Tongue (tissue), 2 donors: ENCODE data around the gene RANBP17. TPM values are rescaled to one million over a fixed set of nuclear protein-coding genes. Genes with fewer than 3 reads are reported as not detected.
"Not testable (repeated sequence)": the region's sequence is repeated elsewhere in the genome, so short reads cannot be mapped to it uniquely, and the experiment has no call there.

Source experiments
- DNase-seq: peaks from one replicate; pipeline ENCODE4 v3.0.0-alpha.2; 2015
- total RNA-seq: library from RNA; depleted of rRNA; stranded (reverse); fragments of >200 nt; gene quantifications from one replicate; pipeline ENCODE4 v1.2.3, GENCODE V29; 2014

RANBP17 gene
- total RNA-seq, result 27.9 TPM

DNA sequence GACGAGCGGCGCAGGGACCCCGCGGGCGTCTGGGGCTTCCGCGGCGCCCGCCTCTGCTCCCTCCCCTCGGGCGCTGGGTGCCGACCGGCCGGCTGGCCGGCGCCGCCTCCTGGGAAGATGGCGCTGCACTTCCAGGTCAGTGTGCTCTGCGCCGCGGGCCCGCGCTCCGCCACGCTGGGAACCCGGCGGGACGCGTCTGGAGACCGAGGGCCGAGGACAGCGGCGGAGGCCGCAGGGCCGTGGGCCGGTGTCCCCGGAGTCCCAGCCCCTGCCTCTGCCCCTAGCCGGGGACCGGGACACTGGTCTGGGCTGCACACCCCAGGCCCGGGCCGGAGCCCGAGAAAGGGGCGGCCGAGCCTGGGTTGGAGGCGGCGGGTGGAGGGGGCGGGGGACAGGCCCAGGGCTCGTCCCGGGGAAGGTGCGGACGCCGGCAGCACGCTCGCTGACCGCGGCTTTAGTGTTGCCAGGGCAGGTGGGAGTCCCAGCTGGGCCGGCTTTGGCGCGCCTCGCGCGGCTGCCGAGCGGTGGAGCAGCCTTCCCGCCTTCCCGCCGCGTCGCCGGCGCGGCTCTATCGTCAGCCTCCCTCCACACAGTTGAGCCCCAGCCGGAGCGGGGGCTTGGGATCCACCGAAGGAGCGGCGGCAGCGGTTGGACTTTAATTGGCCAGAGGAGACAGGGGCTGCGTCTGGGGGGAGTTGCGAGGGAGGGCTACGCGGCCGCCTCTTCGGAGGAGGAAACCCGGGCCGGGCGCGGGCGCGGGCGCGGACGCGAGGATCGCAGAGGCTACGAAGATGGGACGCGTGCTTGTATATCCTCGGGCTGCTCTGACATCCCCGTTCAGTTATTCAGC is at the start of gene RANBP17:
TSS of gene RANBP17 (plus strand) at position 102 of the 850 bp plus-strand sequence.
- DNase-seq, result peak; percentile 80

DNA sequence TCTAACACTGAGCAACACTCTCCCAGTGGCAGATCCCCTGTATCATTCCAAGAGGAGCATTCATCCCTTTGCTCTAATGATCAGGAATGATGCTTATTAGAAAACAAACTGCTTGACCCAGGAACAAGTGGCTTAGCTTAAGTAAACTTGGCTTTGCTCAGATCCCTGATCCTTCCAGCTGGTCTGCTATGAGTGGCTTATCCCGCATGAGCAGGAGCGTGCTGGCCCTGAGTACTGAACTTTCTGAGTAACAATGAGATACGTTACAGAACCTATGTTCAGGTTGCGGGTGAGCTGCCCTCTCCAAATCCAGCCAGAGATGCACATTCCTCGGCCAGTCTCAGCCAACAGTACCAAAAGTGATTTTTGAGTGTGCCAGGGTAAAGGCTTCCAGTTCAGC is 48.6 kb upstream of the RANBP17 start:
- no peak for DNase-seq

DNA sequence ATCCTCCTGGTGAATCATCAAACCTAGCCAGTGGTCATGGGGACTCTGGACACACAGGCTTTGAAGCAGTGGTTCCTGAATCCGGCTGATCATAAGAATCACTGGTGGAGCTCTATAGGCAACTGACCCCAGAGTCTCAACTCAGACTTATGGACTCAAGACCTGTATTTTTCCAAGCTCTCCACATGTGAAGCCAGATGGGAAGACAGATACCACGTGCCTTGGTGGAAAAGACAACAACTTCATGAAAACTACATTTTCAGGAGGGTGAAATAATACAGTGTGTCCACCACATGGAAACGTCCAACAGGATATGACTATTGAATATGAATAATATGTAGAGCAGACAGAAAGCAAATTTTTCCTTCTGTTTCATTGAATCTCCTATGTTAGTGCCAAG is 44.6 kb upstream of the RANBP17 start:
- no peak for DNase-seq

GRCh38 chr5:170818232-170818631 is 43.6 kb upstream of the RANBP17 start:
- peak; percentile 22 for DNase-seq

- DNase-seq, result peak; percentile 31
These were observed 42.0 kb upstream of the RANBP17 start for GRCh38 chr5:170819824-170820223.

DNA sequence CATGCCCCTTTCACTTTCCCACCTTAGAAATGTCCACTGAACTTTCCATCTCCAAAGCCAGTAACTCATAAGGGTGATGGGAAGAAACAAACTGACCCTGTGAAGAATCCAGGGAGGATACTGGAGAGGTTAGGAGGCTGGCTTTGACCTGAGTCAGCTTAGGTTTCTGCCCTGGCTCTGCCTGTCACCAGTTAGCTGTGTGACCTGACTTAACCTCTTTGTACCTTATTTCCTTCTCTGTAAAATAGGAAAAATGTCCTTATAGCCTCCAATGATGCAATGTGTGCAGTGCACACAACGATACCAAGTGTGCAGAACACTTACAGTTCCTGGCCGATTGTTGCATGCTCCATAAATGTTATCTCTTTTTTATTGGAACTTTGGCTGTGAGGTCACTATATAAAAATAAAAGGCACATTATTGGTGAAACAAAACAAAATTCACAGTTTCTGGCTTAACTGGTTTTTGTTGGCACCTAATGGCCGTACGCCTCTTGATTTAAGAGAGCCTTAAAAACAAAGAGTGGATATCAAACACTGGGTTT is 40.5 kb upstream of the RANBP17 start:
- no peak for DNase-seq

DNA sequence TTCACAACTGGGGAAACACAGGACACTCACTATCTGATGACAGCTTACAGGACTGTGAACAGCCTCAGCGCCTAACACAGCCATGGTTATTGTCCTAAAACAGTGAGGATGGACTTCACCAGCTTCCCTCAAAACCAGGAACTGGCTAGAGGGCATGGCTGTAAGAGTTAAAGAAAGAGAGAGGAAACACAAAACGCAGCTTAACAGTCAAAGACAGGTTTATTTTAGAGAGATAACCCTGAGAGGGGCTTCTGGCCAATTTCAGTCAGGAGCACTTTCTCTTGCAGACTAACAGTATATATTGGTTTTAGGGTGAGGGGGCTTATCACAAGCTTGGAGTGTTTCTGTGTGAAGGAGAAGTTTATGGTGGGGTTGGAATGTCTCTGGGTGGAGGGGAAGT is 35.7 kb upstream of the RANBP17 start:
- no peak for DNase-seq

DNA sequence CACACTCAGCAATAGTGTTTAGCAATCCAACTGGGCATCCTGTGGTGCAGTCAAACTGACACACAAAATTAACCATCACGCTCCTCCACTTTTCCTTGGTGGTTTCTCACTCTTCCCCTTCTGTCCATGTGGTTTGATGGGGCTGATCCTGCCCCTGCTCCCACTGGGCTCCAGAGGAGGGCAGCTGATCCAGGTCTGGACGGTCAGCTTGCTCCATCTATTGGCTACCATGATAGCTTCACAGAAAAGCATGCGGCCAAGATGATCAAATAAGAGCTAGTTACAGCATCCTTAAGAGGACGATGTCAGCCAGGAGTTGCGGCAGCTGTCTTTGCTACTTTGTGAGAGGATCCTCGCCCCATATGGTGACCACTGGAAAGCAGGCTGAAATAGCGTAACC is 29.6 kb upstream of the RANBP17 start:
- no peak for DNase-seq

DNA sequence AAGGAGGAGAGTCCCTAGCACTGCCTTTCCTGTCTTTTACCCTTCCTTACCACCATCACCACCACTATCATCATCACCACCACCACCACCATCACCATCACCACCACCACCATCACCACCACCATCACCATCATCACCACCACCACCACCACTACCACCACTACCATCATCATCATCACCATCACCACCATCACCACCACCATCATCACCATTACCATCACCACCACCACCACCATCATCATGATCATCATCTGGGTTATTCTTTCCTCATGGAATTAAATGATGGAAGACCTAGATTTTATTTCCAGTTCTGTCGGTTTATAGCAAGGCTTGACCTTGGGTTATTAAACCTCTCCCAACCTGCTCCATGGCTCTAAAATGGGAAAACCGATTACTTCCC is 27.8 kb upstream of the RANBP17 start:
- DNase-seq, result not testable (repeated sequence)

- DNase-seq, result no peak
These were observed 25.6 kb upstream of the RANBP17 start for GRCh38 chr5:170836226-170836625.

GRCh38 chr5:170843870-170844269 is 17.9 kb upstream of the RANBP17 start:
- no peak for DNase-seq

GRCh38 chr5:170844651-170845050 is 17.2 kb upstream of the RANBP17 start:
- no peak for DNase-seq

DNA sequence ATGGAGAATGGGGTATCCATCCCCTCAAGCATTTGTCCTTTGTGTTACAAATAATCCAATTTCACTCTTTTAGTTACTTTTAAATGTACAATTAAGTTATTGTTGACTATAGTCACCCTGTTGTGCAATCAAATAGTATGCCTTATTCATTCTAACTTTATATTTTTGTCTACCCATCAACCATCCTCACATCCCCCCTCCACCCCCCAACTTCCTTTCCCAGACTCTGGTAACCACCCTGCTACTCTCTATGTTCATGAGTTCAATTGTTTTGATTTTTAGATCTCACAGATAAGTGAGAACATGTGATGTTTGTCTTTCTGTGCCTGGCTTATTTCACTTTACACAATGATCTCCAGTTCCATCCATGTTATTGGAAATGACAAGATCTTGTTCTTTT is 15.4 kb upstream of the RANBP17 start:
- no peak for DNase-seq

DNA sequence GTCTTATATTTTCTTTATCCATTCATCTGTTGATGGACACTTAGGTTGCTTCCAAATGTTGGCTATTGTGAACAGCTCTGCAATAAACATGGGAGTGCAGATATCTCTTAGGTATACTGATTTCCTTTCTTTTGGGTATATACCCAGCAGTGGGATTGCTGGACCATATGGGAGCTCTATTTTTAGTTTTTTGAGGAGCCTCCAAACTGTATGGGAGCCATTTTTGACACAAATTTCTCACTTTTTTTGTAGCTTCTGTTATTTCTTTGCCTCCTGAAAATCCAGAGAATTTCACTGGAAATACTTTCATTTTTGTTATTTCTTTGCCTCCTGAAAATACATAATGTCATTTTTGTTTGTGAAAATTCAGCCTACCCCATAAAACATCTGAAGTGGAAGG is 15.0 kb upstream of the RANBP17 start:
- DNase-seq, result no peak

DNA sequence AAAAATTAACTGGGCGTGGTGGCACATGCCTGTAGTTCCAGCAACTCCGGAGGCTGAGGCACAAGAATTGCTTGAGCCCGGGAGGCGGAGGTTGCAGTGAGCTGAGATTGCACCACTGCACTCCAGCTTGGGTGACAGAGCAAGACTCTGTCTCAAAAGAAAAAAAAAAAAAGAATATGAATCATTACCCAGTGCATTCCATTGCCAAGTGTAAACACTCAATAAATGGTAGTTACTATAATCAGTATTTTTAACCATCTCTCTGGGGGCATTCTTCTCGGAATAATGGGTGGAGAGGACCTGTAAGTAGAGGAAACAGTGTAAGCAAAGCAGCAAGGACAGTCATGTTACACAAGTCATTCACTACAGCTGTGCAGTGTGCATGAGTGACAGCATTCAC is 13.8 kb upstream of the RANBP17 start:
- no peak for DNase-seq

- DNase-seq, result no peak
These were observed 12.4 kb upstream of the RANBP17 start for GRCh38 chr5:170849374-170849773.

- DNase-seq, result no peak
These were observed 7.3 kb upstream of the RANBP17 start for GRCh38 chr5:170854566-170854965.

DNA sequence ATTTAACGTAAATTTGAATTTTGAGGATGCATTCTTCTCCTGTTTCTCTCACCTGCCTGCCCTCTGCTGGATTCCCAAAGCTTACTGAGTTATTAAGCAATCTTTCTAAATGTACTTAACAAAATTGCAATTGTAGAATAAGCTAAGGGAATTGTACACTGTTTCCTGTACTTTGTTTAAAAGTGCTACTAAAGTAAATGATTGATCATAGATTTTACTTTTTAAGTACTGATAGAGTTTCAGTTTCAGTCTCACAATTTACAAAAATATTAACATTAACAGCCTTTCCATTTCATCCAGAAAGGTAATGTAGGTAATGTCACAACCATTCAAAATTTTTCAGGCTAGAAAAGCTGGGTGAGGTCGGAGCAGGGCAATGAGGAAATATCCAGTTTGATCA is 4.8 kb upstream of the RANBP17 start:
- no peak for DNase-seq

- no peak for DNase-seq
These were observed 1.4 kb upstream of the RANBP17 start for GRCh38 chr5:170860415-170860814.

GRCh38 chr5:170860818-170861666 is 776 bp upstream of the RANBP17 start:
- peak; percentile 4 for DNase-seq

DNA sequence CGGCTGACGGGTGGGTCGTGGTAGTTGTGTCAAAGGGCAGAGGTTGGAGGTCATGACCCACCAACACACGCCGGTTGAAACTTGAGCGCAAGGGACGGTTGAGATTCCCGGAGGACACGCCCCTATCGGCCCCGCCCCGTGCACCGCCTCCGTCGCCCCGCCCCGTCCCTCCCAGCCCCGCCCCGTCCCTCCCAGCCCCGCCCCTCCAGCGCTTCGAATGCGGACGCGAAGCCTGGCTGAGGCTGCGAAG is 226 bp upstream of the RANBP17 start:
- DNase-seq, result no peak

DNA sequence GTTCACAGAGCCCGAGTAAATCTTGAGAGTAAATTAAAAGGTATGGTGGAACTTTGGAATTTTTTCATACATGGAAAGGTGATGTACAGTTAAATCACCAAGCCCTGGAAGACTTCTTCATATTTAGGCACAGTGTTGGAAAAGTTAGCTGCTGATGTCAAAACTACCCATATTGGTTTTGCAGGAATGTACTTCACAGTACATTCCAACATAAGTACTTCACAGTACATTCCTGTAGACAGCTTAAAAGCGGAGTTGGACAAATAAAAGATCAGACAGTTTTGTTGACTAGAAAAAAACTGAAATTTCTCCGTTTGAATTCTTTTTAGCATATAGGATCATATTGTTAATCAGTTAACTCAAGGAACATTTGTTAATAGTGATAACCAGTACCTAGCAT is 1.8 kb downstream of the RANBP17 start:
- DNase-seq, result no peak

DNA sequence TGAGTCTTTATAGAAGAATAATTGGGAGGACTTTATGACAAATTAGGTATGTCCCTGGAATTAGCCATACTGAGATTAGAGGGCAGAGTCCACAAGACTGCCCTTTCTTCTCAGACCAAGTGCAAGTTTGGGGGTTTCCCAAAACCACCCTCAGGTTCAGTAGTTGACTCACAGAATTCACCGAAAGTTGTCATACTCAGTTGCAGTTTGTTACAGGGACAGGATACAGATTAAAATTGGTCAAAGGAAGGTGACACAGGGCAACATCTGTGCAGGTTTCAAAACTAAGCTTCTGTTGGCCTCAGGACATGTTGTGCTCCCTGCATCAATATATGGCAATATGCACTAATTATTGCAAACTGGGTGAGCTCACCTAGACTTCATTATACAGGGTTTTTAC is 3.8 kb downstream of the RANBP17 start:
- DNase-seq, result no peak

- no peak for DNase-seq
These were observed 6.0 kb downstream of the RANBP17 start for GRCh38 chr5:170867825-170868224.
